SK-N-MC (cell line): ENCODE results near the gene NCEH1.

ENCODE experiments used
- DNase-seq: peaks from one replicate; pipeline ENCODE4 v3.0.0-alpha.2; 2011; ENCODE audit warnings: low read depth, low spot score
- H3K27ac ChIP-seq: fragments of 200-600 bp; sonication (generic); 2 replicates; pipeline ENCODE4 v1.5.1; 2016; ENCODE audit warnings: mixed run types
- H3K36me3 ChIP-seq: fragments of 200-600 bp; sonication (generic); 2 replicates; pipeline ENCODE4 v1.6.1; 2017; ENCODE audit warnings: antibody characterized with exemption, low read length, mixed read lengths; ENCODE audit not compliant: insufficient read depth
- H3K4me3 ChIP-seq: fragments of 200-600 bp; sonication (generic); 2 replicates; pipeline ENCODE4 v1.5.1; 2016
- H3K9ac ChIP-seq: fragments of 200-600 bp; sonication (generic); 2 replicates; pipeline ENCODE4 v1.8.0; 2017; ENCODE audit warnings: mixed run types, mixed read lengths; ENCODE audit not compliant: insufficient read length
- H3K9me3 ChIP-seq: fragments of 200-600 bp; sonication (generic); 2 replicates; pipeline ENCODE4 v1.6.1; 2017; ENCODE audit warnings: low read depth, mild to moderate bottlenecking, antibody characterized with exemption, low read length, moderate library complexity, mixed read lengths
- EZH2 ChIP-seq: fragments of 200-600 bp; sonication (generic); IDR thresholded peaks from one replicate; pipeline ENCODE4 v1.6.1; 2017; ENCODE audit warnings: antibody characterized with exemption
- FOXP2 ChIP-seq: optimal IDR thresholded peaks from 2 replicates; pipeline ENCODE3; 2011; ENCODE audit warnings: mild to moderate bottlenecking, moderate library complexity; ENCODE audit not compliant: insufficient read depth; ENCODE audit errors: extremely low read length, control extremely low read depth
- POLR2AphosphoS5 ChIP-seq: IDR thresholded peaks from 2 replicates; pipeline ENCODE4 v1.6.1; 2012; ENCODE audit warnings: mild to moderate bottlenecking, low read depth, low read length, borderline replicate concordance

The NCEH1 gene

GRCh38 chr3:172700936-172701455 is 9.9 kb downstream of the NCEH1 start:
- Histone ChIP-seq H3K9ac (no peak overlapping the region), H3K9me3 (no peaks in the 10 kb centered on the region), H3K4me3 (no peak overlapping the region), H3K27ac (no peak overlapping the region), H3K36me3 (no peaks in the 10 kb centered on the region)
- DNase-seq, result no peak
- TF ChIP-seq POLR2AphosphoS5 (no peak), FOXP2 (no peak), EZH2 (no peak)

DNA sequence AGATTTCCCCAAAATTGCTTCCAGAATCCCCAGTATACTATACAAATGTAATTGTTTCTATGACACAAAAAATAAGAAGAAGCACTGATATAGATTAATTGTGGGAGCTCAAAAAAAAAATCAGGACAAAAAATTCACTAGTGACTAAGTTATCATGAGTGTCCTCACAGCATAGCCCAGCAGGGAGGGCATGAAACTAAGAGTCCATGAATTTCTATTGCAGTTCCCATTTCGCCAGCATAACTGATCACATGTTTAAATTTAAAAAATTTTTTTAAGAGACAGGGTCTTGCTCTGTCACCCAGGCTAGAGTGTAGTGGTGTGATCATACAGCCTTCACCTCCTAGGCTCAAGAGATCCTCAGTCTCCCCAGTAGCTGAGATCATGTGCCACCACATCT is 10.6 kb downstream of the NCEH1 start:
- Histone ChIP-seq H3K27ac (no peak overlapping the region), H3K36me3 (no peaks in the 10 kb centered on the region), H3K9me3 (no peaks in the 10 kb centered on the region), H3K9ac (no peak overlapping the region), H3K4me3 (no peak overlapping the region)
- DNase-seq, result no peak
- TF ChIP-seq EZH2, result no peak
- TF ChIP-seq FOXP2, result no peak
- no peak for TF ChIP-seq POLR2AphosphoS5

GRCh38 chr3:172699031-172699430 is 11.8 kb downstream of the NCEH1 start:
- H3K36me3 ChIP-seq, result no peaks in the 10 kb centered on the region
- H3K9me3 ChIP-seq, result no peaks in the 10 kb centered on the region
- no peak overlapping the region for H3K9ac ChIP-seq
- H3K4me3 ChIP-seq, result no peak overlapping the region
- no peak for DNase-seq
- no peak for TF ChIP-seq FOXP2
- TF ChIP-seq EZH2, result no peak
- no peak for TF ChIP-seq POLR2AphosphoS5
- H3K27ac ChIP-seq, result no peak overlapping the region

- no peaks in the 10 kb centered on the region for H3K36me3 ChIP-seq
- no peak overlapping the region for H3K27ac ChIP-seq
- H3K9ac ChIP-seq, result no peak overlapping the region
- H3K9me3 ChIP-seq, result no peaks in the 10 kb centered on the region
- no peak for DNase-seq
- no peak for TF ChIP-seq EZH2
- no peak overlapping the region for H3K4me3 ChIP-seq
Measured at GRCh38 chr3:172698631-172699030, 12.2 kb downstream of the NCEH1 start.

- Histone ChIP-seq H3K27ac (no peak overlapping the region), H3K9ac (no peak overlapping the region), H3K36me3 (no peaks in the 10 kb centered on the region), H3K9me3 (no peaks in the 10 kb centered on the region), H3K4me3 (no peak overlapping the region)
- TF ChIP-seq EZH2 (no peak), POLR2AphosphoS5 (no peak), FOXP2 (no peak)
- DNase-seq, result no peak
Measured at GRCh38 chr3:172697558-172697957, 13.3 kb downstream of the NCEH1 start.

DNA sequence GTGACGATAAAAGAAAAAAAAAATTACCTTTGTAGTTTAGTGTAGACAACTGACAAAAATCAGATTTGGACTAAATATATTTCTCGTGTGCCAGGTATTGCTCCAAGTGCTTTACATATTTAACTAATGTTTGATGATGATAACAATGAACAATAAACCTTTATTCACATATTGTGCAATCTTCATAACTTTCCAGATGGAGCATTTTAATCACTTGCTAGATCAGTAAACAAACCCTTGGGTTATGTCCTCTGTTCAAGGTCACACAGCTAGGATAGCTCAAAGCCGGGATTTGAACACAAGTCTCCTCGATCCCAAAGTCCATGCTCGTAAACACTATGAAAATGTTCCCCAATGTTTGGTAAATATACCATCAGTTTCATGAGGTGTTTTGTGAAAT is 14.5 kb downstream of the NCEH1 start:
- TF ChIP-seq EZH2 (no peak), FOXP2 (no peak)
- Histone ChIP-seq H3K27ac (no peak overlapping the region), H3K4me3 (no peak overlapping the region)

DNA sequence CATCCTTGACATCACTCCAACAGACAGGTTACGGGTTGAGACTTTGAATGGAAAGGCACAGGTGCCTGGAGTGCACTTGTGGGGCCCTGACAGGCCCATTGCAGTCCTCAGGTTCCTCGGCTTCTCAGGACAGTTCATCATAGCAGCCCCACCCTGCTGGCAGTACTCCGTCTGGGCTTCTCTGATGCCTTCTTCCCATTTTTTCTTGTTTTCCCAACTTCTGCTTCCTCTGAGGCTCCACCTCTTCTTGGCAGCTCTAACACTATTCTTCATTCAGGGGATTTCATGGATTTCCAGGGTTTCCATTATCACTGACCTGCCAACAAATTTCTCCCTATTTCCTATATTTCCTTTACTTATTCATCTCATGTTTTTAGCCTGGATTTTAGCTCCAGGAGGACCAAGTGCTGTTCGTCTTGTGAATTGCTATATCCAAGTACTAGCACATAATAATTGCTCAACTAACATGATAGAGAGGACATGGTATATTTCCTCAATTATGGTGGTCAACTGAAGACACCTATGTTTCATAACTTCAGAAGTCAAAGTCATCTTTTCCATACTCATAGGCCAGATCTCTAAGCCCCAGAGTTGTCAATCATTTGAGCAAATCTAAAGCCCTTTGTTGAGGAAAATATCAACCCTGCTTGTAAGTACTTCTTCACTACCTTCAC is 16.2 kb downstream of the NCEH1 start:
- Histone ChIP-seq H3K36me3 (no peaks in the 10 kb centered on the region), H3K27ac (no peak overlapping the region), H3K4me3 (no peak overlapping the region), H3K9ac (no peak overlapping the region), H3K9me3 (no peaks in the 10 kb centered on the region)
- no peak for DNase-seq
- TF ChIP-seq EZH2, result no peak
- TF ChIP-seq FOXP2, result no peak
- TF ChIP-seq POLR2AphosphoS5, result no peak

More for the DNA sequence above, 14.5 kb downstream of the NCEH1 start:
- Histone ChIP-seq H3K9me3 (no peaks in the 10 kb centered on the region), H3K9ac (no peak overlapping the region), H3K36me3 (no peaks in the 10 kb centered on the region)
- DNase-seq, result no peak

- no peak for DNase-seq
- no peak overlapping the region for H3K27ac ChIP-seq
Measured at GRCh38 chr3:172692751-172693338, 18.0 kb downstream of the NCEH1 start.

GRCh38 chr3:172690936-172691335 is 19.9 kb downstream of the NCEH1 start:
- no peak overlapping the region for H3K4me3 ChIP-seq
- H3K9ac ChIP-seq, result no peak overlapping the region
- no peaks in the 10 kb centered on the region for H3K36me3 ChIP-seq
- TF ChIP-seq POLR2AphosphoS5 (no peak), FOXP2 (no peak), EZH2 (no peak)
- DNase-seq, result no peak
- H3K27ac ChIP-seq, result no peak overlapping the region
- H3K9me3 ChIP-seq, result no peaks in the 10 kb centered on the region

More at GRCh38 chr3:172692751-172693338, 18.0 kb downstream of the NCEH1 start:
- Histone ChIP-seq H3K9ac (no peak overlapping the region), H3K36me3 (no peaks in the 10 kb centered on the region), H3K4me3 (no peak overlapping the region), H3K9me3 (no peaks in the 10 kb centered on the region)
- no peak for TF ChIP-seq EZH2
- TF ChIP-seq FOXP2, result no peak
- TF ChIP-seq POLR2AphosphoS5, result no peak
